Smooth muscle cell (in vitro differentiated cells): ENCODE measurements around the gene CACNA1C. TPM values are rescaled to one million over a fixed set of nuclear protein-coding genes. Genes with fewer than 3 reads are reported as not detected.

Source experiments
- DNase-seq: peaks from one replicate; lab custom pipeline; 2025; ENCODE audit not compliant: unreplicated experiment; lab: John Stamatoyannopoulos, UW
- H2AFZ ChIP-seq: fragments of 200-600 bp; sonication (generic); 2 replicates; pipeline ENCODE4 v1.6.0; 2016; ENCODE audit warnings: antibody characterized with exemption, low read depth, mild to moderate bottlenecking
- H3F3A ChIP-seq: fragments of 200-600 bp; sonication (generic); 2 replicates; pipeline ENCODE4 v1.6.0; 2017; ENCODE audit warnings: antibody characterized with exemption, low read depth
- H3K27ac ChIP-seq: fragments of 200-600 bp; sonication (generic); 2 replicates; pipeline ENCODE4 v1.5.1; 2016; ENCODE audit warnings: low read depth, mild to moderate bottlenecking
- H3K27me3 ChIP-seq: fragments of 200-600 bp; sonication (generic); 2 replicates; pipeline ENCODE4 v1.6.1; 2016; ENCODE audit warnings: low read depth, mild to moderate bottlenecking
- H3K36me3 ChIP-seq: fragments of 200-600 bp; sonication (generic); 2 replicates; pipeline ENCODE4 v1.5.1; 2016; ENCODE audit warnings: low read depth
- H3K4me1 ChIP-seq: fragments of 200-600 bp; sonication (generic); 2 replicates; pipeline ENCODE4 v1.5.1; 2016; ENCODE audit warnings: low read depth
- H3K4me2 ChIP-seq: fragments of 200-600 bp; sonication (generic); 2 replicates; pipeline ENCODE4 v1.6.0; 2016; ENCODE audit warnings: mild to moderate bottlenecking
- H3K4me3 ChIP-seq: fragments of 200-600 bp; sonication (generic); 2 replicates; pipeline ENCODE4 v1.5.1; 2016; ENCODE audit warnings: mild to moderate bottlenecking
- H3K79me2 ChIP-seq: fragments of 200-600 bp; sonication (generic); 2 replicates; pipeline ENCODE4 v1.6.0; 2016; ENCODE audit warnings: low read depth, mild to moderate bottlenecking
- H3K9ac ChIP-seq: fragments of 200-600 bp; sonication (generic); 2 replicates; pipeline ENCODE4 v1.6.0; 2016; ENCODE audit warnings: low read depth
- H3K9me3 ChIP-seq: fragments of 200-600 bp; sonication (generic); replicated peaks from 2 replicates; pipeline ENCODE4 v1.5.1; 2016; ENCODE audit warnings: low read depth
- H4K20me1 ChIP-seq: fragments of 200-600 bp; sonication (generic); 2 replicates; pipeline ENCODE4 v1.6.0; 2016; ENCODE audit warnings: low read depth
- WGBS: methylation state at CpG from one replicate; pipeline ENCODE4 v1.1.7; 2016; ENCODE audit warnings: low lambda C conversion rate; 5-methylcytosine and 5-hydroxymethylcytosine counted together
- polyA plus RNA-seq: library from polyadenylated mRNA; unstranded; fragments of >200 nt; fragmentation: Nextera tagmentation; extraction: Ambion mirVana; gene quantifications from 2 replicates; pipeline ENCODE4 v1.2.1, GENCODE V29; 2016
- total RNA-seq: library from RNA; depleted of rRNA; stranded (reverse); fragments of >200 nt; gene quantifications from 2 replicates; pipeline ENCODE4 v1.2.3, GENCODE V29; 2014
- TF ChIP-seq, protein P1 (sequence below): fragments of 200-600 bp; sonication (generic); IDR thresholded peaks from 2 replicates; pipeline ENCODE4 v1.5.1; 2017; ENCODE audit warnings: borderline replicate concordance, mild to moderate bottlenecking, antibody characterized with exemption; ENCODE audit not compliant: insufficient read depth, poor library complexity, severe bottlenecking

CACNA1C gene
- total and polyA plus RNA-seq, 2 experiments from 2014 or later: 1.6 to 4.5 TPM

DNA sequence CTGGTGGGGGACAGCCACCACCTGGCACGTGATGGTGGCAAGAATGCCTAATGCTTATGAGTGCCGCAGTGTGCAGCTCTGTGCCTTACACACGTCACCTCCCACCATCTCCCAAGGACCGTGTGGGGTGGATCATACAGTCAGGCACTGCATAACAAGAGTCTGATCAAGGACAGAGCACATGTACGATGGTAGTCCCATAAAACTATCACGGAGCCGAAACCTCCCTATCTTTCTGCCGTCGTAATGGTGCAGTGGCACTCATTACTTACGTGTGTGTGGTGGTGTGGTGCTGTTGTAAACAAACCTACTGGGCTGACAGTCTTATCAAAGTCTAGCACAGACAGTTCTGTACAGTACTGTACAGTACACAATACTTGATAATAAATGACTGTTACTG is 89.3 kb downstream of the CACNA1C start:
- no peak overlapping the region for H3K9ac ChIP-seq
- H4K20me1 ChIP-seq: no peaks in the 10 kb centered on the region
- no peak overlapping the region for H3K4me3 ChIP-seq
- H3K27me3 ChIP-seq: no peaks in the 10 kb centered on the region
- no peaks in the 10 kb centered on the region for H3K79me2 ChIP-seq
- H3K4me2 ChIP-seq: no peak overlapping the region
- no peaks in the 10 kb centered on the region for H3K36me3 ChIP-seq
- no peak for DNase-seq
- TF ChIP-seq, protein P1, sequence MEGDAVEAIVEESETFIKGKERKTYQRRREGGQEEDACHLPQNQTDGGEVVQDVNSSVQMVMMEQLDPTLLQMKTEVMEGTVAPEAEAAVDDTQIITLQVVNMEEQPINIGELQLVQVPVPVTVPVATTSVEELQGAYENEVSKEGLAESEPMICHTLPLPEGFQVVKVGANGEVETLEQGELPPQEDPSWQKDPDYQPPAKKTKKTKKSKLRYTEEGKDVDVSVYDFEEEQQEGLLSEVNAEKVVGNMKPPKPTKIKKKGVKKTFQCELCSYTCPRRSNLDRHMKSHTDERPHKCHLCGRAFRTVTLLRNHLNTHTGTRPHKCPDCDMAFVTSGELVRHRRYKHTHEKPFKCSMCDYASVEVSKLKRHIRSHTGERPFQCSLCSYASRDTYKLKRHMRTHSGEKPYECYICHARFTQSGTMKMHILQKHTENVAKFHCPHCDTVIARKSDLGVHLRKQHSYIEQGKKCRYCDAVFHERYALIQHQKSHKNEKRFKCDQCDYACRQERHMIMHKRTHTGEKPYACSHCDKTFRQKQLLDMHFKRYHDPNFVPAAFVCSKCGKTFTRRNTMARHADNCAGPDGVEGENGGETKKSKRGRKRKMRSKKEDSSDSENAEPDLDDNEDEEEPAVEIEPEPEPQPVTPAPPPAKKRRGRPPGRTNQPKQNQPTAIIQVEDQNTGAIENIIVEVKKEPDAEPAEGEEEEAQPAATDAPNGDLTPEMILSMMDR: no peak
- H3K9me3 ChIP-seq: no peaks in the 10 kb centered on the region
- WGBS: 44% methylated on average over 10 of the region's 10 CpGs
- H3F3A ChIP-seq: no peaks in the 10 kb centered on the region
- H3K4me1 ChIP-seq: no peaks in the 10 kb centered on the region
- no peak overlapping the region for H2AFZ ChIP-seq
- no peak overlapping the region for H3K27ac ChIP-seq

DNA sequence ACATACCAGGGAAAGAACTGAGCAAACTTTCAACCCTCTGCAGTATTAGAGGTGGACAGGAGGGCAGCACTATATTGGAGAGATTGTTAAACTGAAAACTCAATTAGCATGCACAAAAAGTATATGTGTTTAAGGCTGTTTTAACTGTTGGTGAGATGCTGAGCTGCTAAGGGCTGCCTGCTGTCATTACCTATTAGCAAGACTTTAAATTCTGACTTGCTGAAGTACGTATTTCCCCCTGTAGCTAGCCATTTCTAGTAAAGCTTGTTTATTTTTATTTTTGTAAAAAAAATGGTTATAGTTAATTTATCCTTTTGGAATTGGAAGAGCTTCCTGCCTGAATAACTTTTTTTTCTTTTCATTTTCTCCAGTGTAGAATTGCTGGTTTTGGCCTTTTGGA is 92.2 kb downstream of the CACNA1C start:
- H3K36me3 ChIP-seq: no peaks in the 10 kb centered on the region
- TF ChIP-seq, protein P1: no peak
- H4K20me1 ChIP-seq: no peaks in the 10 kb centered on the region
- no peaks in the 10 kb centered on the region for H3K4me1 ChIP-seq
- no peaks in the 10 kb centered on the region for H3F3A ChIP-seq
- H3K9me3 ChIP-seq: no peaks in the 10 kb centered on the region
- no peak overlapping the region for H3K4me3 ChIP-seq
- no peak for DNase-seq
- no peaks in the 10 kb centered on the region for H3K79me2 ChIP-seq
- peak overlapping the region; percentile 31 for H3K4me2 ChIP-seq
- no peak overlapping the region for H2AFZ ChIP-seq
- H3K9ac ChIP-seq: no peak overlapping the region
- H3K27me3 ChIP-seq: no peaks in the 10 kb centered on the region
- WGBS: 65% methylated on average over 1 of the region's 1 CpG
- H3K27ac ChIP-seq: no peak overlapping the region

DNA sequence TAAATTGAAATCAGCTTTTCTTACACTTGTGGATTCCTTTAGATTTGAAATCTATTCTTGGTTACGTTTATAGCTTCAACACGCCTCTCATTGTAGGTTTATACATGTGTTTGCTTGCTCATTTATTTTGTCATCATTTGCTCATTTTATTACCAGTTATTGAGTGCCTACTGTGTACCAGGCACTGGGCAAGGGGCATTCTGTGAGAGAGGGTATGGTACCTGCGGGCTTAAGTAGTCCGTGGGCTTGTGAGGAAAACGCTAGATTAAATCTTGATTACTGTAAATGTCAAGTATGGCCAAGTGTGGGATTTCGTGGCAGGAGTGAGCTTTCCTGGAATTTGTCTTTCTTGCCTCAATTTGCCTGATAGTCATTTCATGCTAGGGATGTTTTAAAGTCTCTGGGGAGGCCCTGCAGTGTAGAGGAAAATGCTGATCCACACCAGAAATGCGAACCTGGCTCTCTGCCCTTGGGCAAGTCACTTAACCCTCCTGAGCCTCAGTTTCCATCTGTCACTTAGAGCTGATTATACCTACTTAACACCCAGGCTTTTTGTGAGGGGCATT is 92.7 kb downstream of the CACNA1C start:
- H3K9me3 ChIP-seq: no peaks in the 10 kb centered on the region
- no peaks in the 10 kb centered on the region for H3K36me3 ChIP-seq
- H4K20me1 ChIP-seq: no peaks in the 10 kb centered on the region
- 44% methylated on average over 7 of the region's 7 CpGs for WGBS
- no peaks in the 10 kb centered on the region for H3K27me3 ChIP-seq
- no peaks in the 10 kb centered on the region for H3F3A ChIP-seq
- no peaks in the 10 kb centered on the region for H3K79me2 ChIP-seq
- H3K4me2 ChIP-seq: peak overlapping the region; percentile 31
- no peaks in the 10 kb centered on the region for H3K4me1 ChIP-seq
- no peak overlapping the region for H3K9ac ChIP-seq
- no peak overlapping the region for H3K4me3 ChIP-seq
- no peak overlapping the region for H3K27ac ChIP-seq
- no peak overlapping the region for H2AFZ ChIP-seq
- no peak for DNase-seq
- TF ChIP-seq, protein P1: no peak

DNA sequence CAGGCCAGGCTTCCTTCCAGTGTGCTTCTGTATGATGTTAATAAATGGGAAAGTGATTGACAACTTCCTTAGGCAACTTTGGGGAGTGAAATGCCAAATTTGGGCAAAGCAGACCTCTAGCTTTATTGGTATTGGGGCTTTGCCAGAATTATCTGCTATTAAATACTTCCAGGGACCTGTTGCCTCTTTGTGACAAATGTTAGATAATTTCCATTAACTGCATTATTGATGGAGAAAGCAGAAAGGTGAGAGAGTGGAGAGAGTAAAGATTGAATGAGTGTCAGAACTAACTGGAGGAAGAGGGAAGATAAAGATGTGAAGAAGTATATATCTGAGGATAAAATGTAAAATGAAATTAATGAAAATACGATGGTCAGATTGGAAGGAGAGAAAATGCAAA is 94.5 kb downstream of the CACNA1C start:
- Histone ChIP-seq H3K27ac (no peak overlapping the region), H3K4me3 (no peak overlapping the region), H4K20me1 (no peaks in the 10 kb centered on the region), H3K9ac (no peak overlapping the region), H3K27me3 (no peaks in the 10 kb centered on the region), H3K4me2 (no peak overlapping the region), H3K9me3 (no peaks in the 10 kb centered on the region), H3K79me2 (no peaks in the 10 kb centered on the region), H2AFZ (no peak overlapping the region), H3K36me3 (no peaks in the 10 kb centered on the region), H3K4me1 (no peaks in the 10 kb centered on the region), H3F3A (no peaks in the 10 kb centered on the region)
- no peak for DNase-seq
- TF ChIP-seq, protein P1: no peak
- 95% methylated on average over 1 of the region's 1 CpG for WGBS
